ENCODE results near the gene PRKCA. TPM values are rescaled to one million over a fixed set of nuclear protein-coding genes. Genes with fewer than 3 reads are reported as not detected.
A peak's percentile ranks its signal among the peaks of the same experiment; 100 is the strongest.

Gene PRKCA
- total RNA-seq, 1 donor = 60.5 TPM

DNA sequence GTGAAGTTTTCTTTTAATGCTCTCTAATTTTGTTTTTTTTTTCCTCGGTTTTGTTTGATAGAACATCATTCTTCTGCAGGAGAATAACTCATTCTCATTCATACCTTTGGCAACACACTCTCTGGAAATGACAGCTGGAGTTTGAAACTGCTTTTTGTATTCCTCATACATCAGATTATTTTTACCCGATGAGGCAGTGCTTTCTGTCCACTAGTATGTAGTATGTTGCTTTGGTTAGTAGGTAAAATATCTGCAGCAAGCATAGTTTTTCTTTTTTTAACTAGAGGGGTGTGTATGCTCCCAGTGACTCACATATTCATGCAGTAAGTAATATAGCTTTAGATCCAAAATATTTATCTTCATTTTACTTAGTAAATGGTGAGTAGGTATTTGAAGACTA, 6.4 kb downstream of the PRKCA start:
- TF ChIP-seq, protein P1, sequence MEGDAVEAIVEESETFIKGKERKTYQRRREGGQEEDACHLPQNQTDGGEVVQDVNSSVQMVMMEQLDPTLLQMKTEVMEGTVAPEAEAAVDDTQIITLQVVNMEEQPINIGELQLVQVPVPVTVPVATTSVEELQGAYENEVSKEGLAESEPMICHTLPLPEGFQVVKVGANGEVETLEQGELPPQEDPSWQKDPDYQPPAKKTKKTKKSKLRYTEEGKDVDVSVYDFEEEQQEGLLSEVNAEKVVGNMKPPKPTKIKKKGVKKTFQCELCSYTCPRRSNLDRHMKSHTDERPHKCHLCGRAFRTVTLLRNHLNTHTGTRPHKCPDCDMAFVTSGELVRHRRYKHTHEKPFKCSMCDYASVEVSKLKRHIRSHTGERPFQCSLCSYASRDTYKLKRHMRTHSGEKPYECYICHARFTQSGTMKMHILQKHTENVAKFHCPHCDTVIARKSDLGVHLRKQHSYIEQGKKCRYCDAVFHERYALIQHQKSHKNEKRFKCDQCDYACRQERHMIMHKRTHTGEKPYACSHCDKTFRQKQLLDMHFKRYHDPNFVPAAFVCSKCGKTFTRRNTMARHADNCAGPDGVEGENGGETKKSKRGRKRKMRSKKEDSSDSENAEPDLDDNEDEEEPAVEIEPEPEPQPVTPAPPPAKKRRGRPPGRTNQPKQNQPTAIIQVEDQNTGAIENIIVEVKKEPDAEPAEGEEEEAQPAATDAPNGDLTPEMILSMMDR (IDR thresholded peaks at IDR 0.05; ENCODE audit: insufficient read depth, low read depth, low read length) = no peak
- no peak for DNase-seq (ENCODE audit: low read depth)
- H3K4me3 ChIP-seq (ENCODE audit: low read depth, low read length) = no peak overlapping the region

GRCh38 chr17:66309793-66310192, 7.4 kb downstream of the PRKCA start:
- DNase-seq (ENCODE audit: low read depth) = no peak
- H3K4me3 ChIP-seq (ENCODE audit: low read depth, low read length) = no peak overlapping the region
- TF ChIP-seq, protein P1 (IDR thresholded peaks at IDR 0.05; ENCODE audit: insufficient read depth, low read depth, low read length) = no peak

GRCh38 chr17:66310528-66311148, 8.2 kb downstream of the PRKCA start:
- DNase-seq (ENCODE audit: low read depth) = no peak
- H3K4me3 ChIP-seq (ENCODE audit: low read depth, low read length) = no peak overlapping the region
- TF ChIP-seq, protein P1 (IDR thresholded peaks at IDR 0.05; ENCODE audit: insufficient read depth, low read depth, low read length) = peak; percentile 18

DNA sequence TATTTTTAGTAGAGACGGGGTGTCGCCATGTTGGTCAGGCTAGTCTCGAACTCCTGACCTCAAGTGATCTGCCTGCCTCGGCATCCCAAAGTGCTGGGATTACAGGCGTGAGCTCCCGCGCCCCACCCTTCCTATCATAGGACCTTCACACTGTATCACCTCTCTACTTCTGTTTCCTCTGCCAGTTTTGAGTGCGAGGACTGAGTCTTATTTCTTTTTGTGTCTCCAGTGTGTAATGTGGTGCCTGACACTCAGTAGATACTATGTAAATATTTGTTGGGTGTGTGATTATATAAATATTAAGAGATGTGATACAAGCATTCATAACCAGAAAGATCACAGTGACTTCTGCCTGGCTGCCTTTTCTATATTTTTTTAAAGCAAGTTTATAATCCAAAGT, 10.5 kb downstream of the PRKCA start:
- TF ChIP-seq, protein P1 (IDR thresholded peaks at IDR 0.05; ENCODE audit: insufficient read depth, low read depth, low read length) = no peak
- no peak overlapping the region for H3K4me3 ChIP-seq (ENCODE audit: low read depth, low read length)
- no peak for DNase-seq (ENCODE audit: low read depth)

GRCh38 chr17:66313325-66313724, 10.9 kb downstream of the PRKCA start:
- DNase-seq (ENCODE audit: low read depth) = no peak
- no peak overlapping the region for H3K4me3 ChIP-seq (ENCODE audit: low read depth, low read length)
- TF ChIP-seq, protein P1 (IDR thresholded peaks at IDR 0.05; ENCODE audit: insufficient read depth, low read depth, low read length) = no peak

- DNase-seq (ENCODE audit: low read depth) = no peak
- TF ChIP-seq, protein P1 (IDR thresholded peaks at IDR 0.05; ENCODE audit: insufficient read depth, low read depth, low read length) = no peak
- H3K4me3 ChIP-seq (ENCODE audit: low read depth, low read length) = no peak overlapping the region
Measured at GRCh38 chr17:66313995-66314659, 11.7 kb downstream of the PRKCA start.
